Ectodermal cell (in vitro differentiated cells): ENCODE results near the gene MRPS7.

ENCODE experiments used
- H3K27ac ChIP-seq: 2 replicates; pipeline ENCODE4 v1.7.0; 2013; ENCODE audit warnings: mild to moderate bottlenecking, low read depth, low read length; ENCODE audit not compliant: insufficient read depth, poor library complexity, severe bottlenecking
- H3K27me3 ChIP-seq: 2 replicates; pipeline ENCODE4 v1.7.0; 2013; ENCODE audit warnings: mild to moderate bottlenecking, low read length; ENCODE audit not compliant: insufficient read depth, control insufficient read depth, poor library complexity, severe bottlenecking
- H3K36me3 ChIP-seq: one replicate; pipeline ENCODE4 v1.7.0; 2013; ENCODE audit warnings: low read length; ENCODE audit not compliant: control insufficient read depth, insufficient read depth
- H3K4me1 ChIP-seq: one replicate; pipeline ENCODE4 v1.7.0; 2013; ENCODE audit warnings: low read length; ENCODE audit not compliant: control insufficient read depth, insufficient read depth
- H3K4me3 ChIP-seq: 2 replicates; pipeline ENCODE4 v1.7.0; 2013; ENCODE audit warnings: low read depth, low read length, control low read depth; ENCODE audit not compliant: insufficient read depth
- H3K9me3 ChIP-seq: 2 replicates; pipeline ENCODE4 v1.7.0; 2013; ENCODE audit warnings: mild to moderate bottlenecking, low read length, moderate library complexity; ENCODE audit not compliant: control insufficient read depth
- WGBS, 2 experiments: methylation state at CpG; one replicate each; pipeline ENCODE4 v1.1.7; 2013; ENCODE audit warnings: missing lambda C conversion rate in 2 of 2; 5-methylcytosine and 5-hydroxymethylcytosine counted together

Gene MRPS7

GRCh38 chr17:75308732-75309629, 47.3 kb downstream of the MRPS7 start:
- no peaks in the 10 kb centered on the region for H3K4me1 ChIP-seq
- no peak overlapping the region for H3K27ac ChIP-seq
- H3K4me3 ChIP-seq = no peak overlapping the region
- WGBS, 2 experiments = 90% methylated on average over 20 of the region's 20 CpGs
- H3K36me3 ChIP-seq = no peaks in the 10 kb centered on the region
- no peaks in the 10 kb centered on the region for H3K27me3 ChIP-seq
- no peaks in the 10 kb centered on the region for H3K9me3 ChIP-seq

DNA sequence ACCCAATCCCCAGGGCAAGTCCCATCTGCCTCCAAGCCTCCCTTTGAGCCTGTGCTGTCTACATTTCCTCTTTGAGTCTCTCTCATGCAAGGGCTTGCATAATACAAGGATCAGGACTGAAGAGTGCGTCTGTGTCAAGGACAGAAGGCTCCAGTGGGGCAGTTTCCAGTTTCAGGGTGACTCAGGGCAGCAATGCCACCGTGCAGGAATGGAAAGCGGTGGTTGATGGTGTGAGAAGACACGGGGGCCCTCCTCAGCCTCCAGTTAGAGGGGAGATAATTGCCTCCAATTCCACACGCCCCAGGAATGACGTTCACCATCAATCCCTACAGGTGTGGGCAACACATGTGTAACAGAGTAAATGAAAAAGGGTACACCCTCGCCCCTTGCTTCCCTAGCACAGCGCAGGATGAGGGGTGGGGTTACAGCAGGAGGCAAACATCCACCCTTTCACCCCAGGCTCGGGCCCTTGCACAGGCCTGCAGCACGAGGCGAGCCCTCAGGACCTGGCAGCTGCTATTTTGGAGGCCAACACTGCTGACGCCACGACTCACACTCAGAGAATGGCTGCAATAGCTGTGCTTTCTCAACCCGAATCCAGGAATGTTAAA, 52.4 kb downstream of the MRPS7 start:
- H3K4me3 ChIP-seq = no peak overlapping the region
- H3K9me3 ChIP-seq = no peaks in the 10 kb centered on the region
- no peaks in the 10 kb centered on the region for H3K27me3 ChIP-seq
- peaks cover 3% of the 10 kb centered on the region for H3K4me1 ChIP-seq
- no peak overlapping the region for H3K27ac ChIP-seq
- no peaks in the 10 kb centered on the region for H3K36me3 ChIP-seq
- 89 to 90% methylated on average over 14 of the region's 14 CpGs for WGBS, 2 experiments

- Histone ChIP-seq H3K9me3 (no peaks in the 10 kb centered on the region), H3K27me3 (no peaks in the 10 kb centered on the region), H3K4me3 (no peak overlapping the region), H3K27ac (no peak overlapping the region), H3K4me1 (peaks cover 3% of the 10 kb centered on the region), H3K36me3 (peaks cover 7% of the 10 kb centered on the region)
- WGBS, 2 experiments = 89% methylated on average over 19 of the region's 19 CpGs
Measured at GRCh38 chr17:75315541-75316243, 54.0 kb downstream of the MRPS7 start.
